IPS-18a (cell line): Measurements from ENCODE around the gene SFPQ.

Experiments used
- H3K27ac ChIP-seq: one replicate; pipeline ENCODE4 v1.5.1; 2013; ENCODE audit warnings: low read length
- H3K27me3 ChIP-seq: one replicate; pipeline ENCODE4 v1.6.1; 2013; ENCODE audit warnings: mild to moderate bottlenecking, low read length; ENCODE audit not compliant: control insufficient read depth, insufficient read depth
- H3K36me3 ChIP-seq: one replicate; pipeline ENCODE4 v1.6.1; 2013; ENCODE audit warnings: low read depth, low read length; ENCODE audit not compliant: control insufficient read depth
- H3K4me1 ChIP-seq: one replicate; pipeline ENCODE4 v1.6.1; 2013; ENCODE audit warnings: low read depth, low read length; ENCODE audit not compliant: control insufficient read depth
- H3K4me3 ChIP-seq: one replicate; pipeline ENCODE4 v1.5.1; 2013; ENCODE audit warnings: low read length
- H3K9ac ChIP-seq: one replicate; pipeline ENCODE4 v1.6.1; 2013; ENCODE audit warnings: mild to moderate bottlenecking, low read length, moderate library complexity
- H3K9me3 ChIP-seq: one replicate; pipeline ENCODE4 v1.6.1; 2013; ENCODE audit warnings: low read depth, low read length; ENCODE audit not compliant: control insufficient read depth

SFPQ gene

DNA sequence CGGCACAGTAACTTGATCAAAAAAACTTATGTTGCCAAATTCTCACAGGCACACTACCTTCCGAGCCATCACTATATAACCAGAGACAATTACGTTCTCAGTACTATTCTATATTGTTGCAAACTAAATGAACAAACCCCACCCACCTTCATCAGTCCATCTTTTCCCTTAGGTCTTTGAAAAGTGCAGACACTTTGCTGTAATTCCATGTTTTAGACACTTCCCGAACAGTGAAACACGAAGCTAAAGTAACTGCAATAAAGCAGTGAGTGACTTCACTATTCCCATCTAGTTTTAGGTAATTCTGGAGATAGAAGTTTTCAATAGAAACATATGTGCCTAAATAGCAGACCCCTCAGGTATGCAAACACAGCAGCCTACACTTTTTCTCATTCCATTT, 7.7 kb downstream of the SFPQ start:
- Histone ChIP-seq H3K27ac (no peak overlapping the region), H3K36me3 (peaks cover 100% of the 10 kb centered on the region), H3K27me3 (no peaks in the 10 kb centered on the region), H3K4me1 (peaks cover 2% of the 10 kb centered on the region), H3K4me3 (no peak overlapping the region), H3K9me3 (no peaks in the 10 kb centered on the region), H3K9ac (no peak overlapping the region)

DNA sequence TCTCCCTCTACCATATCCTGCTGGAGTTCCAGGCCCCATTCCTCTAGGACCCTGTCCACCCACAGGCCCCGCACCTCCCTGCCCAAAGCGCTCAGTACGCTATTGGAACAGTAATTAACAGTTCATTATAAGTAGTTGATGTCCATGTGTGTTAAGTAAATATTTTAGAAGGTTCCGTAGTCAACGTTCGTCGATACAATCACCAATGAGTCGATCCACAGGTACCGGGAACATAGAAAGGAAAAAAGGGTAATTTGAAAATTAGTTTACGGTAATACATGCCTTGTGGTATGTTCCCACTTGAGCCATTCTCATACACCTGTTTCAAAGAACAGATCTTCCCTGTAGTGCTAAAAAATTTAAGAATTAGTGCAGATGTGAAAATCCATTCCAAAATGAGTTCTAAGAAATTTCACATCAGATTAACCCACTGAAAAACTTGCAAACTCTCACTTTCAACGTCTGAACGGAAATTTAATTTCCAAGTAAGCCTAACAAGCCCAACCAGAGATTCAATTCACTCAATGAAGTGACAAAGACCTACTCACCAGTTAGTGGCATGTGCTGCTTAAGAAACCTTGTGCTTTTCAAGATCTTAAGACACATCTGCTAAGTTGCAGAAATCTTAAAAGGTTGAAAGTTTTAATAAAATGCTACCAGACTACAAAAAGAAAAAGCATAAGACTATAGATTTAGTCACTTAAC, 8.3 kb downstream of the SFPQ start:
- no peaks in the 10 kb centered on the region for H3K27me3 ChIP-seq
- H3K4me3 ChIP-seq = no peak overlapping the region
- H3K9me3 ChIP-seq = no peaks in the 10 kb centered on the region
- H3K9ac ChIP-seq = no peak overlapping the region
- H3K27ac ChIP-seq = no peak overlapping the region
- no peaks in the 10 kb centered on the region for H3K4me1 ChIP-seq
- peaks cover 100% of the 10 kb centered on the region for H3K36me3 ChIP-seq

DNA sequence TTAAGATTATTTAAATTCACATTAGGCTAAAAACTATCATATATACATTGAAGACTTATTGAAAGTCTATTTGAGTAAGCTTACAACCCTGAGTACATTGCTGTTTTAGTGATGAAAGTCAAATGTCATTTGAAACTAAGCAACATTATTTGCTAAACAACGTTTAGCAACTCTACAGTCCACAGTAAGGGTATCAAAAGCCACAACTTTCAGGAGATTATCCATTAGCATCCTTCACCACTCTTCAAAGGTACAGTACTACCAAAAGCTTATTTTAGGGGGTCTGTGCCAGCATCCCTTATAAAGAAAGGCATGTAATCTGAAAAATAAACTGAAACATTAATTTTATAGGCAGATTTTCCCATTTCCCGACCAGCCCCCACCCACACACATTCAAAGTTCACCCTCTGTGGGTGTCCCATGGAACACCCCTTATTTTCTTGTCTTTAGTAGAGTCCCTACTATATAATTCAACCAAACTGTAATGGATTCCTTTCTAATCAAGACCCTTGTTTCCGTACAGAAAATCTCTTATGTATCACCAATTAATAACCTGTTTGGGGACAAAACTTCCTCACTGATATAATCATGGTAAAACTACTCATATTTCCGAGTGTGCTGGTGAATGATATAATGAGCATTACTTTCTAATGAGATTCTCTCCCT, 11.0 kb downstream of the SFPQ start:
- no peaks in the 10 kb centered on the region for H3K9me3 ChIP-seq
- H3K4me3 ChIP-seq = no peak overlapping the region
- no peaks in the 10 kb centered on the region for H3K27me3 ChIP-seq
- peaks cover 100% of the 10 kb centered on the region for H3K36me3 ChIP-seq
- no peak overlapping the region for H3K9ac ChIP-seq
- no peak overlapping the region for H3K27ac ChIP-seq
- no peaks in the 10 kb centered on the region for H3K4me1 ChIP-seq

DNA sequence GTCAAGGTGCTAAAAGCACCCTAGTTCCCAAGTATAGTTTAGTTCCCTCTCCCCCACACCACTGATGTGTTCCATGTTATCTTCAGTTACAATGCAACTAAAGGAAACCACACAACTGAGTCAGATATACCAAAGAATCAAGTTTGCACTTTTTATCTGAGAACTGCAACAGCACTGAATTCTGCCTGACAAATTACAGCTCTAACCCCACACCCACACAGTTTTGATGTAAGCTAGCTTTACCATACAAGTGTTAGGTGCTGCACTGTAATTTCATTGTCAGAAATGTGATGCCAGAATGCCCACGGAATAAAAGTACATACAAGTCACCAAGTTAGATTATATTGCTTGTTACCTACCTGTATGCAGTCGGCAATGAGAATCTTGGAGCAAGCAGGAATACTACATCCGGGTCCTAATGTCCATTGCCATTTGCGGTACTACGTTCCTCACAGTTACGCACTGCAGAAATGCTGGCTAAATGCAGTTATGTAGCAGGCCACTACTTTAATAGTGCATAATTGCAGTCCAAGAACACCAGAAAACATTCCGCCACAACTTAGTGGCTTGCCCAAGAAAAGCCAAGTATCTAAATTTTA, 12.1 kb downstream of the SFPQ start:
- Histone ChIP-seq H3K4me1 (no peaks in the 10 kb centered on the region), H3K27me3 (no peaks in the 10 kb centered on the region), H3K4me3 (no peak overlapping the region), H3K27ac (no peak overlapping the region), H3K9me3 (no peaks in the 10 kb centered on the region), H3K36me3 (peaks cover 98% of the 10 kb centered on the region), H3K9ac (no peak overlapping the region)

DNA sequence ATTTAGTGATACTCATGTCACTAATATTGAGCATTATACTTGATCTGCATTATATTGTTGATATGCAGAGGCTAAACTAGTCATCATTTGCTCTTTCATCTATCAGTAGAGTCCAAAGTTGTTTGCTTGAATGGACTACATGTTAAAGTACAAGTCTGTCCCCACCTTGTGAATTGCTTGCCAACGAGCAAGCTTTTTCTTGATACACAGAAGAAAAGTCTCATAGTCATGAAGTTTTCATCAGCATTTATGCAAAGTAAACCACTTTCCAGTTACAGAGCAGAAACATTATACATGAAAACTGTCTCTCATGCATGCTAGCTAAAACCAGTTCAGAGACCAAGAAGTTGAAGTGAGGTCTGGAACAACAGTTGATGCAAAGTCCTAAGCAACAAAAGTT, 13.0 kb downstream of the SFPQ start:
- H3K4me3 ChIP-seq = no peak overlapping the region
- peaks cover 98% of the 10 kb centered on the region for H3K36me3 ChIP-seq
- no peaks in the 10 kb centered on the region for H3K9me3 ChIP-seq
- H3K4me1 ChIP-seq = no peaks in the 10 kb centered on the region
- H3K9ac ChIP-seq = no peak overlapping the region
- no peak overlapping the region for H3K27ac ChIP-seq
- no peaks in the 10 kb centered on the region for H3K27me3 ChIP-seq

DNA sequence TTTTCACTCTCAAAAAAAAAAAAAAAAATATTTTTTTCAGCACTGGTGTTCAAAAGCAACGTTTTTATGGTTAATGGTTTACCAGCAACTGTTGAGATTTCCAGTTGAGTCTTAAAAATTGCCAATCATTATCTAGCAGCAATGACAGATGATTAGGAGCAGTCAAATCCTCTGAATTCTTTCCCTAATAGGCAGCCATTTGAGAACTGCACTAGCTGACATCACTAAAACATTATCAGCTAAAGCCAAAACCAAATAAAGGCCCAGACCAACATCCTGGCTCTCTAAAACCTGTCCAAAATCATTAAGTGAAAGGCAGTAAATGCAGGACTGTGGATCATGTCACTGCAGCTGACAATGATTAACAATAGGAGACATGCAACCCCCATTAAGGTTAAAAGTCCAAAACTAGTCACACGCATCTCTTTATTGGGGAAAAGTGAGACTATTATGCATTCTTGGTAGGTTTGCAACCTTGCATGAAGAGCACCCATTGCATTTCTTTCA, 14.0 kb downstream of the SFPQ start:
- no peaks in the 10 kb centered on the region for H3K9me3 ChIP-seq
- H3K36me3 ChIP-seq = peaks cover 88% of the 10 kb centered on the region
- no peaks in the 10 kb centered on the region for H3K4me1 ChIP-seq
- H3K27me3 ChIP-seq = no peaks in the 10 kb centered on the region
- H3K27ac ChIP-seq = no peak overlapping the region
- H3K4me3 ChIP-seq = no peak overlapping the region
- no peak overlapping the region for H3K9ac ChIP-seq

DNA sequence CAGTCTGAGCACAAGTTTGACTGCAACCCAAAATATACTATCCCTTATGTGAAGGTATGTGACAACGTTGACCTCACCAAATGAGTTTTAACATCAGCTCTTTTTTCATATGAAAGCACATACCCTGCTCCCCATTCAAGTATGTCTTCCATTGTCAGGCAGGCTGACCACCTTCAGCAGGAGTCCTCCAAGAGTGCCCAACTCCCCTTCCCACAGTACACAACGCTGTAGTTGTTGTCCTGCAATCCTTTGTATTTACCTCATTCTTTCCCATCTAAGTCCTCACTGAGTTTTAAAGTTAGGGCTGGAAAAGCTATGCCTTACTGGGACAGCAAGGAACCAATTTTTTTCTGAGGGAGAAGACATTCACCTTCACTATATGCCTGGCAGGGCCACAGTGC, 14.7 kb downstream of the SFPQ start:
- H3K27me3 ChIP-seq = no peaks in the 10 kb centered on the region
- H3K27ac ChIP-seq = no peak overlapping the region
- no peak overlapping the region for H3K4me3 ChIP-seq
- H3K36me3 ChIP-seq = peaks cover 82% of the 10 kb centered on the region
- no peak overlapping the region for H3K9ac ChIP-seq
- H3K4me1 ChIP-seq = no peaks in the 10 kb centered on the region
- no peaks in the 10 kb centered on the region for H3K9me3 ChIP-seq

DNA sequence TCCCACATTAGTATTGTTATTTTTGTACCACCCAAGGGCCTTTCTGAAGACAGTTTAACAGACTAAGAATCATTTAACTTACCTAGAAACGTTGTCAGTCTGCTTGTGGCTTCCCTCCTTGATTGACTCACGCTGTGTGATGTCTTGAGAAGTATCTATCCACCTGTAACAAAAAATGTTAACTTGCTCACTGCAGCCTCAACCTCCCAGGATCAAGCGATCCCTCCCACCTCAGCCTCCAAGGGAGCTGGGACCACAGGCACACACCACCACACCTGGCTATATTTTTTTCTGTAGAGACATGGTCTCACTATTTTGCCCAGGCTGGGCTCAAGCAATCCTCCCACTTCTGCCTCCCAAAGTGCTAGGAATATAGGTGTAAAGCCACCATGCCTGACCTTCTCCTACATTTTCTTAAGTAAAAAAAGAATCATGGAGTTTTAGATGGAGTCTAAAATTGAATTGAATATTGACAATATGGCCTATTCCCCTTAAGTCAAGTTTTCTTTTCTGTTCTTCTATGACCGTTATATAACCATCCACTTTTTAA, 15.6 kb downstream of the SFPQ start:
- Histone ChIP-seq H3K9ac (no peak overlapping the region), H3K4me3 (no peak overlapping the region), H3K36me3 (peaks cover 72% of the 10 kb centered on the region), H3K9me3 (no peaks in the 10 kb centered on the region), H3K27me3 (no peaks in the 10 kb centered on the region), H3K4me1 (no peaks in the 10 kb centered on the region), H3K27ac (no peak overlapping the region)

DNA sequence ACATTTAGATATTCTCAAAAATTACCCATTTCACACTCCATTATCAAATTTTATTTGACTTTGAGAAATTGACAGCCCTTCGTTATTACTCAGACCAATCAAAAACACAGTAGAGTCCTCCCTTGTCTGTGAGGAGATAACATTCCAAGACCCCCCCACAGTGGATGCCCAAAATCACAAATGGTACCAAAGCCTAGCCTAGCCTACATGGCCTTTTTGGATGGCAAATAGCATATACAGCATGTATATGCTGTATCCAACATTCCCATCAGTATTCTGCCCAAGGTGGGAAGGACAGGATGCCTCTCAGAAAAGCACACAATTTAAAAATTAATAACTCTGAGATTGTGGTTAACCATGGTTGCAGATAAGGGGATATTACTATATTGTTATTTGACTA, 17.3 kb downstream of the SFPQ start:
- Histone ChIP-seq H3K27ac (no peak overlapping the region), H3K36me3 (peaks cover 55% of the 10 kb centered on the region), H3K27me3 (no peaks in the 10 kb centered on the region), H3K9ac (no peak overlapping the region), H3K9me3 (no peaks in the 10 kb centered on the region), H3K4me1 (no peaks in the 10 kb centered on the region), H3K4me3 (no peak overlapping the region)

DNA sequence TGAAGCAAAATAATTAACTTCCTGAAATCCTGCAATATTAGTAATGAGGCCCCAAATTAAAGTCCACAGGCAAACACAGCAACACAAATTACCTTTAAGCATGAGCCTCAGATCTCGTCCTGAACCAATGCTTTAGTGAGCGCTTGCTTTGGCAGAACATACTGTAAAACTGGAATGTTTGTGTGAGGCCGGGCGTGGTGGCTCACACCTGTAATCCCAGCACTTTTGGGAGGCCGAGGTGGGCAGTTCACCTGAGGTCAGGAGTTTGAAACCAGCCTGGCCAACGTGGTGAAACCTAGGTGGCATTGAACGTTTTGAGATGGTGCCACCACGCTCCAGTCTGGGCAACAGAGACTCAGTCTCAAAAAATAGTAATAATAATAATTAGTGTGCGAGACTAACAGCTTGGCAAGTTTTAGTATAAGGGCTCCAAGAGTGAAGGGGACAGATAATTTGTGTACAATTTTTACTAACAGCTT, 17.8 kb downstream of the SFPQ start:
- Histone ChIP-seq H3K36me3 (peaks cover 51% of the 10 kb centered on the region), H3K27me3 (no peaks in the 10 kb centered on the region), H3K9ac (no peak overlapping the region), H3K9me3 (no peaks in the 10 kb centered on the region), H3K27ac (no peak overlapping the region), H3K4me3 (no peak overlapping the region), H3K4me1 (no peaks in the 10 kb centered on the region)

DNA sequence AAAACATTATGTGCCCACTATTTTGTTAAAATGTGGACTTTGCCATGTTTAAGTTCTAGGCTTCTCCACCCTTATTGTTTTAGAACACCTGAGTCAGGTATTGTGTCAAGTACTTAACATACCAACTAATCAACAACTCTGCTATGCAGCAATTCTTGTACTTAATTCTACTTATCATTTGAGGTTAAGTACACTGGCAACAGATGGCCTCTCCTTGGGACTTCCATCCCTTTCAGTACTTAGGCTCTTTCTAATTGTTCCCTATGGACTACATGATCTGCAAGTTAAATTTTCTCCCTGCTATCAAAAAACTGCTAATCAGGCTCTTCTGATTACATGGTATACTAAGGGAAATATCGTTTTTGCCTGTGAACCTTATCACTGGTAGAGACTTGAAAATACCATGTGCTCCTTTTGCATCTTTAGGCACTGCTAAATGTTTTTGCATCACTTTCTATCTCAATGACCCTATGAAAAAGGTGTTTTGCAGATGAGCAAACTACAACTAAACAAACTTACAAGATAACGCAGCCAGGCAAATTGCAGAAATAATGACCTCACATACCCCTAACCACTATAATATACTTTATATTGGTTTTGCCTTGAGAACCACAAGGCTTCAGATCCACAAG, 18.9 kb downstream of the SFPQ start:
- Histone ChIP-seq H3K4me1 (no peaks in the 10 kb centered on the region), H3K9ac (no peak overlapping the region), H3K4me3 (no peak overlapping the region), H3K36me3 (peaks cover 39% of the 10 kb centered on the region), H3K27me3 (no peaks in the 10 kb centered on the region), H3K27ac (no peak overlapping the region), H3K9me3 (no peaks in the 10 kb centered on the region)
